SK-N-SH (cell line): ENCODE results near the gene ZNF628. TPM values are rescaled to one million over a fixed set of nuclear protein-coding genes. Genes with fewer than 3 reads are reported as not detected.

ENCODE experiments used
- CTCF ChIA-PET: fragments of 300-600, 350-600 bp; formaldehyde crosslinking; extraction: SDS; loops from one replicate; lab custom pipeline; 2021; lab: Yijun Ruan, JAX
- POLR2A ChIA-PET: fragments of 350-600 bp; sonication (Branson Sonifier 250); formaldehyde crosslinking; extraction: SDS; loops from one replicate; lab custom pipeline; 2020; ENCODE audit warnings: antibody characterized with exemption, inconsistent platforms; lab: Yijun Ruan, JAX
- DNase-seq: peaks from one replicate; pipeline ENCODE4 v3.0.0; 2012
- H2AFZ ChIP-seq: fragments of 200-600 bp; sonication (generic); 2 replicates; pipeline ENCODE4 v1.8.1; 2016; ENCODE audit warnings: antibody characterized with exemption, mild to moderate bottlenecking, low read depth
- H3F3A ChIP-seq: fragments of 200-600 bp; sonication (generic); replicated peaks from 2 replicates; pipeline ENCODE3; 2016; ENCODE audit warnings: antibody characterized with exemption, mild to moderate bottlenecking; ENCODE audit not compliant: insufficient read depth
- H3K27ac ChIP-seq, 2 experiments: fragments of 200-500 bp in 1 of 2; fragments of 200-600 bp in 1 of 2; sonication (Bioruptor generic) in 1 of 2; sonication (generic), shearing (Covaris generic) in 1 of 2; 2 replicates each; pipeline versions ENCODE4 v1.5.1 to v1.6.1; 2014 to 2016; ENCODE audit warnings: low read depth in 2 of 2, inconsistent platforms in 1 of 2, low read length in 1 of 2, mild to moderate bottlenecking in 1 of 2, mixed read lengths in 1 of 2
- H3K27me3 ChIP-seq: fragments of 200-600 bp; sonication (generic), shearing (Covaris generic); 2 replicates; pipeline ENCODE4 v1.6.1; 2016; ENCODE audit warnings: mixed run types; ENCODE audit not compliant: insufficient read depth
- H3K36me3 ChIP-seq, 2 experiments: fragments of 200-500 bp in 1 of 2; fragments of 200-600 bp in 1 of 2; sonication (Bioruptor generic) in 1 of 2; sonication (generic) in 1 of 2; replicated peaks in 1 of 2; 2 replicates each; pipeline versions ENCODE3 to v1.5.1; 2014 to 2016; ENCODE audit warnings: low read length in 1 of 2, mild to moderate bottlenecking in 1 of 2; ENCODE audit not compliant: insufficient read depth in 2 of 2, control insufficient read depth in 1 of 2
- H3K4me1 ChIP-seq, 2 experiments: fragments of 200-500 bp in 1 of 2; fragments of 200-600 bp in 1 of 2; sonication (Bioruptor generic) in 1 of 2; sonication (generic), shearing (Covaris generic) in 1 of 2; 2 replicates each; pipeline versions ENCODE4 v1.5.1 to v1.6.1; 2014 to 2016; ENCODE audit warnings: low read depth in 1 of 2, low read length in 1 of 2, mixed run types in 1 of 2; ENCODE audit not compliant: insufficient read depth in 2 of 2, control insufficient read depth in 1 of 2
- H3K4me2 ChIP-seq: fragments of 200-600 bp; sonication (generic), shearing (Covaris generic); 2 replicates; pipeline ENCODE4 v1.6.1; 2017; ENCODE audit warnings: mixed run types
- H3K4me3 ChIP-seq, 2 experiments: fragments of 200-500 bp in 1 of 2; fragments of 200-600 bp in 1 of 2; sonication (Bioruptor generic) in 1 of 2; sonication (generic), shearing (Covaris generic) in 1 of 2; 2 replicates each; pipeline versions ENCODE4 v1.5.1 to v1.8.1; 2014 to 2016; ENCODE audit warnings: low read depth in 2 of 2, inconsistent platforms in 1 of 2, low read length in 1 of 2, mild to moderate bottlenecking in 1 of 2, mixed read lengths in 1 of 2, moderate library complexity in 1 of 2
- H3K79me2 ChIP-seq: fragments of 200-600 bp; sonication (generic); 2 replicates; pipeline ENCODE4 v1.8.1; 2017; ENCODE audit warnings: mild to moderate bottlenecking; ENCODE audit not compliant: insufficient read depth
- H3K9ac ChIP-seq: fragments of 200-600 bp; sonication (generic); 2 replicates; pipeline ENCODE4 v1.6.1; 2017; ENCODE audit warnings: mixed run types
- H3K9me2 ChIP-seq: fragments of 200-600 bp; sonication (generic); 2 replicates; pipeline ENCODE4 v1.6.1; 2017; ENCODE audit warnings: mixed run types
- H3K9me3 ChIP-seq: fragments of 200-600 bp; sonication (generic); 2 replicates; pipeline ENCODE4 v1.6.1; 2017; ENCODE audit warnings: mixed run types, mild to moderate bottlenecking, moderate library complexity
- H4K20me1 ChIP-seq: fragments of 200-600 bp; sonication (generic); 2 replicates; pipeline ENCODE4 v1.6.1; 2017; ENCODE audit warnings: mild to moderate bottlenecking, mixed run types; ENCODE audit not compliant: insufficient read depth
- CHD2 ChIP-seq: fragments of 150-350 bp; IDR thresholded peaks from 2 replicates; pipeline ENCODE4 v1.6.1; 2018; ENCODE audit warnings: low read length; ENCODE audit not compliant: partially characterized antibody
- FOXJ3 ChIP-seq: sonication (generic); formaldehyde crosslinking; IDR thresholded peaks from 2 replicates; pipeline ENCODE4 v1.5.1; 2020; ENCODE audit warnings: mild to moderate bottlenecking, missing genetic modification reagents
- JUND ChIP-seq: IDR thresholded peaks from 2 replicates; pipeline ENCODE4 v1.4.0; 2012
- MXI1 ChIP-seq: IDR thresholded peaks from 2 replicates; pipeline ENCODE4 v1.6.1; 2012; ENCODE audit warnings: mild to moderate bottlenecking, low read depth, low read length, improper control_type of control experiment
- NFIC ChIP-seq: IDR thresholded peaks from 2 replicates; pipeline ENCODE4 v1.4.0; 2012; ENCODE audit warnings: borderline replicate concordance
- POLR2AphosphoS5 ChIP-seq: IDR thresholded peaks from 2 replicates; pipeline ENCODE4 v1.6.1; 2012; ENCODE audit warnings: low read depth, low read length
- RCOR1 ChIP-seq: fragments of 150-350 bp; IDR thresholded peaks from 2 replicates; pipeline ENCODE4 v1.6.1; 2017; ENCODE audit warnings: antibody characterized with exemption, low read length
- RFX5 ChIP-seq: IDR thresholded peaks from 2 replicates; pipeline ENCODE4 v1.6.1; 2012; ENCODE audit warnings: mild to moderate bottlenecking, improper control_type of control experiment, low read length
- SIN3A ChIP-seq: IDR thresholded peaks from 2 replicates; pipeline ENCODE4 v1.6.1; 2012; ENCODE audit warnings: low read depth, mild to moderate bottlenecking, low read length, moderate library complexity, borderline replicate concordance
- TEAD4 ChIP-seq: IDR thresholded peaks from 2 replicates; pipeline ENCODE4 v1.4.0; 2012; ENCODE audit warnings: mild to moderate bottlenecking, borderline replicate concordance; ENCODE audit not compliant: insufficient read depth
- WGBS: methylation state at CpG from one replicate; pipeline ENCODE4 v1.1.6; 2017; ENCODE audit warnings: low lambda C conversion rate; 5-methylcytosine and 5-hydroxymethylcytosine counted together
- polyA plus RNA-seq, 3 experiments: library from polyadenylated mRNA; depleted of rRNA; stranded (reverse); fragments of >200 nt; gene quantifications; 2 replicates each; pipeline ENCODE4 v1.2.3, GENCODE V29; 2012
- TF ChIP-seq, protein P1 (sequence below): fragments of 150-350 bp; IDR thresholded peaks from 2 replicates; pipeline ENCODE4 v1.6.1; 2017; ENCODE audit warnings: antibody characterized with exemption, low read length, low read depth, borderline replicate concordance
- TF ChIP-seq, protein P2 (sequence below): IDR thresholded peaks from 2 replicates; pipeline ENCODE4 v1.4.0; 2012; ENCODE audit warnings: low read depth, borderline replicate concordance

Gene ZNF628
- polyA plus RNA-seq, 1 of the 3 experiments (the other 2 are of a cell fraction) = 1.6 TPM

DNA sequence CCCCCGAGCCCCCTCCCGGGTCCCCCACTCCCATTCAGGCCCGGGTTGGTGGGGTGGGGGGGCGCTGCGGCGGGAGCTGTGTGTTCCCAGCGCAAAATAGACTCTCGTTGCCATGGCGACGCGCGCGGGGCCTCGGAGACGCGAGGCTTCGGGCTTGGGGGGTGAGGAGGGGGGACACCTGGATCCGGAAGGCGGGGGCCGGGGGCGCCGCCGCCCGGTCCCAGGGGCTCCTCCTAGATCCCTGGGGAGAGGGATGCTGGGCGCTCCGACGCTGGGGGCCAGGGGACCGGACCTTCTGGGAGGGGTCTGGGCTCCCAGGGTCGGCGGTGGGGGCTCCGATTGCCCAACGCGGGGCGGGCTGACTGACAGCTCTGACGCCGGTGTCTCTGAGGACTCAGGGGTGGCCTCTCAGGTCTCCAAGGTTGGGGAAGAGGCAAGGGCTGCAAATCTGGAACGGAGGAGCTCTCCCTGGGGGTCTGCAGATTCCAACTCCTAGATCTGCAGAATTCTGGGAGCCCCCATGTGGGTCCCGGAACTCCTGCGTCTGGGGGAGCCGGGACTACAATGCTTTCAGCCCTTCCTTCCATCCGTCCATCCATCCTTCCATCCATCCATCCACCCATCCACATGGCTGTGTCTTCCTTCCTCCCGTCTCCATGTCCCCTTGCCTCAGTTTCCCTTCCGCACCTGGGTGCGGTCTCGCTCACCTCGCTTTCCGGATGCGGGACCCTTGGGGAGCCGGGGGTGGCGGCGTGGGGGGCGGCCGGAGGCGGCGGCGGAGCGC, 24.3 kb upstream of the ZNF628 start (continued):
- TF ChIP-seq, protein P1, sequence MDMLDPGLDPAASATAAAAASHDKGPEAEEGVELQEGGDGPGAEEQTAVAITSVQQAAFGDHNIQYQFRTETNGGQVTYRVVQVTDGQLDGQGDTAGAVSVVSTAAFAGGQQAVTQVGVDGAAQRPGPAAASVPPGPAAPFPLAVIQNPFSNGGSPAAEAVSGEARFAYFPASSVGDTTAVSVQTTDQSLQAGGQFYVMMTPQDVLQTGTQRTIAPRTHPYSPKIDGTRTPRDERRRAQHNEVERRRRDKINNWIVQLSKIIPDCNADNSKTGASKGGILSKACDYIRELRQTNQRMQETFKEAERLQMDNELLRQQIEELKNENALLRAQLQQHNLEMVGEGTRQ = no peak
- TF ChIP-seq RFX5 (no peak), NFIC (no peak), RCOR1 (no peak), POLR2AphosphoS5 (no peak), SIN3A (no peak), FOXJ3 (CRISPR knock-in tag) (no peak), TEAD4 (no peak)
- TF ChIP-seq, all 33 proteins: peak for 0

DNA sequence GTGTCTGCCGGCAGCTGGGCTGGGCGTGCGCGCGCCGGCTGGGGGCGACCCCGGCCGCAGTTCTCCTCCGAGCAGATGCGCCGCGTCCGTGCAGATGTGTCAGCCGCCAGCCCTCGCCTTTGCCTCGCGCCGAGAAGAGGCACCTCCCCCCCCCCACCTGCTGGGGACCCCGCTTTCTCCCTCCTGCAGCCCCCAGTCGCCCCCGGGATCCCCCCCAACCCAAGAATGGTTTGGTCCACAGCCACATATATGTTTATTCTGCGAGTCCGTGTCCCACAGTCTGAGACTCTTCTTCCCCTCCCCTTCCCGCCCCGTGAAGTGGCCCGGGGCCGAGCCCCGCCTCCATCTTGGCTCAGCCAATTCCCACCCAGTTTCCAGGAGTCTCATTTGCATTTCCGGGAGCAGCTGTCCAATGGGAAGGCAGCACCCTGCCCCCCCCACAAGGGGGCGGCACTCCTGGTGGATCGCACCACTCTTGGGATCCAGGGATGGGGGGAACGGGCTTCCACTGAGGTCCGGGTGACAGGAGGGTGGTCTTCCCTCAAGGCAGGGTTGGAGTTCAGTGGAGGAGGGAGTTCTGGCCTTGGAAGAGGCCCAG, 23.6 kb upstream of the ZNF628 start:
- TF ChIP-seq RCOR1 (no peak), MXI1 (peak; percentile 37; the same call in 1 of the 2 replicates), CHD2 (peak; percentile 31), JUND (no peak)
- TF ChIP-seq, protein P2, sequence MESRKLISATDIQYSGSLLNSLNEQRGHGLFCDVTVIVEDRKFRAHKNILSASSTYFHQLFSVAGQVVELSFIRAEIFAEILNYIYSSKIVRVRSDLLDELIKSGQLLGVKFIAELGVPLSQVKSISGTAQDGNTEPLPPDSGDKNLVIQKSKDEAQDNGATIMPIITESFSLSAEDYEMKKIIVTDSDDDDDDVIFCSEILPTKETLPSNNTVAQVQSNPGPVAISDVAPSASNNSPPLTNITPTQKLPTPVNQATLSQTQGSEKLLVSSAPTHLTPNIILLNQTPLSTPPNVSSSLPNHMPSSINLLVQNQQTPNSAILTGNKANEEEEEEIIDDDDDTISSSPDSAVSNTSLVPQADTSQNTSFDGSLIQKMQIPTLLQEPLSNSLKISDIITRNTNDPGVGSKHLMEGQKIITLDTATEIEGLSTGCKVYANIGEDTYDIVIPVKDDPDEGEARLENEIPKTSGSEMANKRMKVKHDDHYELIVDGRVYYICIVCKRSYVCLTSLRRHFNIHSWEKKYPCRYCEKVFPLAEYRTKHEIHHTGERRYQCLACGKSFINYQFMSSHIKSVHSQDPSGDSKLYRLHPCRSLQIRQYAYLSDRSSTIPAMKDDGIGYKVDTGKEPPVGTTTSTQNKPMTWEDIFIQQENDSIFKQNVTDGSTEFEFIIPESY = no peak
- TF ChIP-seq, all 33 proteins: peak for 2
- Histone ChIP-seq H3K9me2 (no peaks in the 10 kb centered on the region), H3K9me3 (no peaks in the 10 kb centered on the region), H3K79me2 (no peaks in the 10 kb centered on the region), H3K36me3 (no peaks in the 10 kb centered on the region), H2AFZ (no peak overlapping the region), H3K27me3 (peaks cover 11% of the 10 kb centered on the region), H3K4me1 (peaks cover 0 to 13% of the 10 kb centered on the region in 2 experiments; a peak in 2 of 4 replicates), H3K4me3 (peak overlapping the region in 1 of 2 experiments; percentile 36; a peak in 2 of 4 replicates), H3K9ac (no peak overlapping the region), H3K4me2 (0 out of 2 replicates have a peak overlapping the region, but pooled peaks have one; percentile 68), H4K20me1 (peaks cover 15% of the 10 kb centered on the region), H3F3A (peaks cover 13% of the 10 kb centered on the region), H3K27ac (no peak overlapping the region)
- WGBS = 23% methylated on average over 19 of the region's 34 CpGs
- peak; percentile 98 for DNase-seq
- POLR2A ChIA-PET = interaction anchor here (1.1 kb wide), 1 partner anchor 9 kb away, joined by 5 read pairs; the partner anchor contains the start of gene ISOC2
- CTCF ChIA-PET = interaction anchor here (0.6 to 4.0 kb wide), 10 partner anchors 10 to 353 kb away, joined by 3 to 26 read pairs (median 5); no protein-coding TSS in a partner anchor
